GM18499 (cell line): ENCODE measurements around the gene UBE2E2.

Experiments
- ATAC-seq: cut with Tn5 transposase; IDR thresholded peaks from one replicate; pipeline ENCODE4 v1.9.1; 2021; ENCODE audit warnings: moderate number of reproducible peaks; ENCODE audit not compliant: insufficient read depth, unreplicated experiment

The UBE2E2 gene

DNA sequence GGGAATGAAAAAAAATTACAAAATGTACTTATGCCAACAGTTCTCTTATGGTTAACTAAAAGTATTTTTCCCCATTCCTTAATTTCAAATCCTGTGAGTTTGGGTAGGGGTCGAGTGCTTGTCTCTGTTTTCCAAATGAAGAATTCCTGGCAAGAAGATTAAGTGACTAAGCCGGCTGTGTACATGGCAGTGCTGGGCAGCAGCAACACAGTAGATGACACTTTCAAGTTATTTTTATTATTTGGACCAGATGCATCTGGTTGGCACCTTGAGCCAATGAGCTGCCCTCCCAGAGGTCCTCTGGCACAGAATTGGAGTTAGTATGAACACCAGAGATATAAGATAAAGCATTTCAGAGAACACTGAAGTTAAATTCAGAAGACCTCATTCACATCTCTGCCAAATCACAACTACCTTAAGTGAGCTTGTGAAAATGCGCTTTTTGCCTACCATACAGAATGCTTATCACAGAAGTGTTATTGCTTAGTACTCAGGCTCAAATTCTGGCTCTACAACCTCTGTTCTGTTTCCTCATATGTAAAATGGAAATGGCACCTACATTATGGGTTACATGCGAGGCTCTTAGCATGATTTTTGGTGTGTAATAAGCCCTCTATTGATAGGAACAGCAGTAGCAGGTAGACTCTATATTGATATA lies 256.9 kb downstream of the UBE2E2 start:
- no peak for ATAC-seq

DNA sequence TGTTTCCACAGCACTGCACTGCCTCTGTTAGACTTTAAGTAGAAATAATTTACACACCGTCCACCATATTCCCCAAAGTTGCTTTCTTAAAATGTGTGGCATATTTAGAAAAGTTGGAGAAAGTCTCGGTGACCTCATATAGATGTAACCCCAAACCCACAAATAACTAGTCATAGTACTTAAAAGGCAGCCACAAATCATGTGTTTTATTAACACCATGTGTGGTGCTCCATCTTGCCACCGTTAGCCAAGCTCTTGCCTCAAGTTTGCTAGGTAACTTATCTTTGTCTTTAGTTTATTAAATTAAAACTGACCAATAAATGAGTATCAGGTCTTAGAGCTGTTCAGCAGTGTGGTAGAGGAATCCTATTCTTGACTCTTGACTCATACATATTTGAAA lies 257.9 kb downstream of the UBE2E2 start:
- ATAC-seq = no peak

DNA sequence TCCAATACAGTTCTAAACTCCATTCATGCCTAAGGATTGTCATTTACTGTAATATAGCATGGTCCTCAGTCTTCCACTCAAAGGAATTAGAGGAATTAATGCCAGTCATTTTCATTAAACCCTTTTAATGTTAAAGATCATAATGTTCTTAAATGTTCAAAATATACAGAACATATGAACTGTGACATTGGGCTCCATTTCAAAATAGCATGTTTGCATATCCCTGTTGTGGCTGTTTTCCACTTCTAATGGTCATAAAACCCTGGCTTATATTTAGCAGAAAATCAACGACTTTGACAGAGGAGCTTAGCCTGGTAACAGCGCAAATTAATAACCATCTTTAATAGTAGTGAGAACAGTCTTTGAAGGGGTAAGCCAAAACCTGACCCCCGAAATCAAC lies 260.7 kb downstream of the UBE2E2 start:
- no peak for ATAC-seq

DNA sequence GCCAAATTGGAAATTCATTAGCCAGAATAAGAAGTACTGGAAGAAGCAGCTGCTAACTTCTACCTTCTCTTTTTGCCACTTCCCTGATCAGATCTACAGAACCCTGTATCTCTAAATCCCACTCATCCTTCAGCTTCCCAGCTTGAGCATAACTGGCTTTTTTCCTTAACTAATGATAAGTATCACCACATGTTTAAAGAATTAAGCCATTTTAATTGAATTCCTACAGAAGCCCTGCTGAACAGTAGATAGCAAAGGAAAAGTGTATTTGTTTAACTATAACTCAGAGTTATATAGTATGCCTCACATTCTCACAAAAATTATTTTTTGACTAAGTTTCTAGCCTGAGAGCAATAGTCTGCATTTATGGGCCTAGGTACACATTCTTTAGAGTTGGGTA lies 262.4 kb downstream of the UBE2E2 start:
- no peak for ATAC-seq

DNA sequence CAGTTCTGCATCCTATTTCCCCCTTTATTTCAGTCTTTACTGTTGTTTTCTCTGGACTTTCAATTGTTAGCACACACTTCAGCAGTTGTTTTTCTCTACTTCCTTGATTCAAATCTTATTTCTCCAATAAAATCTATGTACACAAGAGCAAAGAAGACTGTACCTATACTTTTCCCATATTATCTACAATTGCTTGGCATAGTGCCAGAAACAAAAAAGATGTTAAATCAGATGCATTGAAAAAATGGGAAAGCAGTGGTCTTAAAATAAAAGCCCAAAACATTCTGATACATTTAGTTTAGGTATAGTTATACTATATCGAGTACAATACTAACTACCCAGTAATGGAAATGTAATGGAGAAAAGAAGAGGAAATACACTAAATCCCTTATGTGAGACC lies 265.1 kb downstream of the UBE2E2 start:
- no peak for ATAC-seq

DNA sequence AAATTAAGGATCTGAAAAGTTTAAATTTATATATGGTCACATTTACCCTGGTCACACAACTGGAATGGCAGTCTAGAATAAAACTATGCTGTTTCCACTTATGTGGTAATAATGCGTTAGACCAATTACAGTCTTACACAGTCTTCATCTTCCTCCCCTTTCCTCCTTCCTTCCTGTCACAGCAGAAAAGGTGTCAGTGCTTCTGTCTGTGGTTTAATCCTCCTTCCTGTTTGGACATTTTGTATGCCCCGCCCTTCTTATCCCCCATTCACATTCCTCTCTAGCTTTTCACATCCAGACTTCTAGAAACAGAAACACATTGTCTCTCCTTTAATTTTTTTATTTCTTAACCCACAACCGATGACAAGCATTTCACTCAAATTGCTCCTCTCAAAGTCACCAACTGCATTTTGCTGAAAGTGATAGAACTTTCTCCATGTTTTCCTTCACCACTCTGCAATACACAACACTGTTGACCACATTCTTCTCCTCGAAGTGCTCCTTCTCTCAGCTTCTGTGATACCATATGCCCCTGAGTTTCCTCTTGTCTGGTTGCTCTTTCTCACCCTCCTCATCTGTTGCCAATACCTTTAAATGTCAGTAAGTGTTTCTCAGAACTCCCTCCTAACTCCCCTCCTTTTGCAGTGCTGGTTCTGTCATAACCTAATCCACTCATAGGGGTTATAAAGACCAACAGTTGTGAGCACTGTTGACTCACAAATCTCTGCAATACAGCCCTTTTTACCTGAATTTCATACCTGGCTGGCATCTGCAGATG lies 271.6 kb downstream of the UBE2E2 start:
- no peak for ATAC-seq

DNA sequence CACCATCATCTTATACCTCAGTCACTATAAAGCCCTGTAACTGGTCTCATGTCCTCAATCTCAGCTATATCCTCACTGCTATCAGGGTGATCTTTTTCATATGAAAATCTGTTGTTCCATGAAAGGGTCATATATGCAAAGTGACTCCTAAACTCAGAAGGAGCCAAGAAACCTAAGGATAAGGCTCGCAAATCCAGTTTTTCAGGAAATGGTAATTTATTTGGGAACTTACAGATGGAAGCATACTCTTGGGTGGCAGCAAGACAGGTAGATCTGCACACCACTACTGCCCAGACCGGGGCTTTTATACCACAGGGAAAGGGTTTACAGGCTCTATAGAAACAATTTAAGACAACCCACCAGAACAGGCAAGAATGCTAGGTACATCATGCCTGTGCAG lies 272.3 kb downstream of the UBE2E2 start:
- ATAC-seq = no peak

DNA sequence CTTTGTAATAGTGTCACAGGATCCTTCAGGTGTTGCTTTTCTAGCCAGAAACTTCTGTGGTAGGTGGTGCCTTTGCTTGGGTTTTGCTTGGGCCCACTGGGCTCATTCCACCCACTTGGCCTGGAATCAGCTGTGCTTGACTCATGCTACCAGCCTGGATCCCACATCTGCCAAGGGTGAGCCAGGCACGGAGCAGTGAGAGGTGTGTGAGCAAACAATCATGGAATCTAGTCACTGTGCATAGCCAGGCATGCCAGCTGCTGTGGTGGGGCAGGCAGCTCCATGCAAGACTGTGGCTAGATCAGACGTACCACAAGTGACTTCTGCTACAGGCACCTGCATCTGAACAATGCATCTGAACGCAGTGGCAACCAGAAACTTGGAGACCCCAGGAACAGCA lies 275.9 kb downstream of the UBE2E2 start:
- ATAC-seq = no peak

DNA sequence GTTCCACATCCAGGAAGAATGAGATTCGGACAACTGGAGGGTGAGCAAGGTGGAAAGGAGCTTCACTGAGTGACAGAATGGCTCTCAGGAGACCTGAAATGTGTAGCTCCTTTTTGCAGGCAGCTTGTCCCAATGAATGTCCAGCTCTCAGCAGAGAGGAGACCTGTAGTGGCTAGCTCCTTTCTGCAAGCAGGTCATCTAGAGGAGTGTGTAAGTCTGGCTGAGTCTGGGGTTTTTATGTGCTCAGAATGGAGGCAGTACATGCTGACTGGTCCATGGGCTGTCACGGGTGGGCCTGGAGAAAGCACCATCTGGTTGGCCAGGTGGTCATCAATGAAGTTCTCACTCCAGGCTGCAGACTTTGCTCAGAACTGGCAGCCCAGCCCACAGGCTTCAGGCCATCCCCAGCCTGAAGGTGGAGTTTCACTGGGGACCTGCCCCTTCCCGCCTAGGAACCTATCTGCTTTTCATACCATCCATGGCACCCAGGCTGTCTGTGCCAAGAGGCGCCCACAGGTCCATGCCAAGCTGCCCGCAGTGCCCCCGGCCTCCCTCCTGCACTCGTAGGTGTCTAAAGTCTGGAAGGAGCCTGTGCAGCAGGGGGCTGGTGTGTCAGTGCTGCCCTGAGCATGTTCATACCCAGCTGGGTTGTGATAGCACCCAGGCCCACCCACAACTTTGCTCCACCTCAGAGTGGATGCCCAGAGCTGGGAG lies 276.6 kb downstream of the UBE2E2 start:
- ATAC-seq = no peak

DNA sequence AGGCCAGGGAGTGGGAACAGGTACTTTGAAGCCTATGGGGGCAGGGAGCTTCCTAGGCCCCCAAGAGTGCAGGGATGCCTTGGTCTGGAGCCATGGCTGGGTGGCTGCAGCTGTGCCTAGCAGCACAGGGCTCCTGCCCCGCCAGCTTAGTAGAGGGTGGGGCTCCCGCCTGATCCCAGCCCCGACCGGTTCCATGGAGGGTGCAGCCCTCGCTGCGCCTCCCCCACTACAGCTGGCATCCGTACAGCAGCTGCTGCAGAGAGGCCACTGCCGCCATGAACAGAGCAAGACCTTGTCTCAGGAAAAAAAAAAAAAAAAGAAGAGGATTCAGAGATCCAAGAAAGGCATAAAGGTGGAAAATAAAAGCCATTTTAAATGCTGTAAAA lies 277.2 kb downstream of the UBE2E2 start:
- no peak for ATAC-seq

DNA sequence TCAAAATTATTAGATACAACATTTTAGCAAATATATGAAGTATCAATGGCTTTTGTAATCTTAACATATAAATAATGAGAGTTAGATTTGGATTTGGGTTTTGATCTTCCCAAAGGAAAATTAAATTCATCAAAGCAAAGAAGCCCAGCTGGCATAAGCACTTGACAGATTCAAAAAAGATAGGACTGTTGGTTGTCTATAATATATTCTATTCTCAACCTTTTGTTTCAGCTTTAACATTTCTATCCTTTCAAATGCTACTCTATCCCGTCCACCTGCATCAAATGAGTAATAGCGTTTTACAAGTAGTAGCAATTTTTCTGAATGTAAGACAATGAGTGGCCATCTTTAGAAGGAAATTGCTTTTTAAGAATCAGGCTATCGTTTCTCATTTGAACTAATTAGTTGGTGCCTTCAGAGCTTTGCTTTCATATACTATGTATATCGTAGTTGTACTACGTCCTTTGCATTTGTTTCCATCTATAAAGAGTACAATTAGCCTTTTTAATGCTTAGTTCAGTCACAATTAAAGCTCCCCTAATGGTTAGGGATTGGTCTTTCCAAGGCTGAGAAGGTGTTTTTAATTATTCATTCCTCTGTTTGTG lies 278.0 kb downstream of the UBE2E2 start:
- ATAC-seq = no peak

DNA sequence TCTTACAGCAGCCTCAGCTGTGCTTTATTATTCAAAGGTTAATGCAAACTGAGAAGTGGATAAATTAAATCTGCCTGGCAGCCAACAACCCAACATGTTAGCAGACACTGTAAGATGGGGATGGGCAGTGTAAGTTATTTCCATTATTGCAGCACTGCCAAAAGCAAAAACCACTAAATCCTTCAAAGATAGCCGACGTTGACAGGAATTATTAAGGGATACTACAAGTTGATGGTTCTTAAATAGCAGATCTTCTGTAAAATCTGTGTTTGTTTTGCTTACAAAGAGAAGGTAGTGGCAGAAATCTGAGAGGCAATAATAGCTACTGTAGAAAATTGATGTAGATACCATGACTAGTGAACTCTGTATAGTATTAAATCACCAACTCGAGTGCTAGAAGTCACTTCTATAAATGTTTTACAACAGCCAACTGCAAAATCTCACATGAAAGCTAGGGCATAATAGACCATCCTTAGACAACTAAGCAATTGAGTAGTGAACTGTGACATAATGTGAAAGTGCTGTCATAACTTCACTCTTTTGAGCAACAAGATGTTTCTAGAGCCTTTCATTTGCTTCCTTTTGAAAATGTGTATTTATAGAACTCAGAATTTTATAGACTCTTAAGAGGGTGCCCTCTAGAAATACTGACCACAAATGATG lies 278.6 kb downstream of the UBE2E2 start:
- ATAC-seq = no peak

DNA sequence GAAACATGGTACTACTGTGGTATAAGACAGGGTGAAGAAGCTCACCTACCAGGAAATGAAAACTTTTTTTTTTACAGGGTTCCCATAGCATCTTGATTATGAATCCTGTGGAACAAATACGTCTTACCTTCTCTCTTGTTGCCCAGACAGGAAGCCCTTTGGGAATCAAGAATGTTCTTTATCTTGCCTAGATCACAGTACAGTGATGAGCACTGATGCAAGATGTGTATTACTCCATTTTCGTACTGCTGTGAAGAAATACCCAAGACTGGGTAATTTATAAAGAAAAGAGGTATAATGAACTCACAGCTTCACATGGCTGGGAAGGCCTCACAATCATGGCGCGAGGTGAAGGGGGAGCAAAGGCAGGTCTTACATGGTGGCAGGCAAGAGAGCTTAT lies 281.3 kb downstream of the UBE2E2 start:
- no peak for ATAC-seq

DNA sequence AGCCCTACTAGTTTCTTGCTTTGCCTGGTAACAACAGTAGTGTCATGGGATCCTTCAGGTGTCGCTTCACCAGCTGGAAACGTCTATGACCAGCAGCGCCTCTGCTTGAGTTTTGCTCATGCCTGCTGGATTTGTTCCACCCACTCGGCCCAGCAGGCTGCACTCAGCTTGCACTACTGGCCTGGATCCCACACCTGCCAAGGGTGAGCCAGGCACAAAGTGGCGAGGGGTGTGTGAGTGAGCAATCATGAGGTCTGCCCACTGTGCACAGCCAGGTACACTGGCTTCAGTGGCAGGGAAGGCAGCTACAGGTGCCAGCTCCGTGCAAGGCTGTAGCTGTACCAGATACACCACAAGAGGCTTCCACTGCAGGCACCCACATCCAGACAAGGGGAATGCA lies 282.8 kb downstream of the UBE2E2 start:
- ATAC-seq = no peak

DNA sequence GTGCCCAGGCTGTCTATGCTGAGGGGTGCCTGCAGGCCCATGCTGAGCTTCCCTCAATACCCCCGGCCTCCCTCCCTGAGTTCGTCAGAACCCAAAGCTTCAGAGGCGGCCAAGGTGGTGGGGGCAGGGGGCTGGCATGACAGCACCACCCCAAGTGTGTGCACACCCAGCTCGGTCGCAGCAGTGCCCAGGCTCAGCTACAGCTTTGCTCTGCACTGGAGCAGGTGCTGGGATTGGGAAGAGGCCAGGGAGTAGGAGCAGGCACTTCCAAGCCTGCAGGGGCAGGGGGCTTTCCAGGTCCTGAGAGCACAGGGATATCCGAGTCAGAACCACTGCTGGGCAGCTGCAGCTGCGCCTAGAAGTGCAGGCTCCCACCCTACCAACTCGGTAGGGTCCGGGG lies 283.9 kb downstream of the UBE2E2 start:
- ATAC-seq = no peak

DNA sequence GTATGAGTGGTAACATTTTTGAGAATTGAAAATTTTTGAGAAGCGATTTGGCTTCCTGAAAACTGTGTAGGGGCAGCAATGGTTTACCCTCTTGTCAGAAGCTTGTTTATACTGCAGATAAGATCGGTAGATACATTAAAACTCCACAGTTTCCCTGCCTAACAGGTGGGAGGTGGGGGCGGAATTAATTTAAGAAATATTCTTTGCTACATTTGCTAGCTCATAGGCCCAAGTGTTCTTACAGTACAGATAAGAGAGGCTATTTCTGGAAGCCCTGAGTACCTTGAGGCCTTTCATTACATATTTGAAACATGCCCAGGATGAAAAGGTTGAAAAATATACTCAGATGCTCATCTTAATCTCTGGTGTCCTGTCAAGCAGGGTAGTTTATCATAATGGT lies 285.5 kb downstream of the UBE2E2 start:
- no peak for ATAC-seq

DNA sequence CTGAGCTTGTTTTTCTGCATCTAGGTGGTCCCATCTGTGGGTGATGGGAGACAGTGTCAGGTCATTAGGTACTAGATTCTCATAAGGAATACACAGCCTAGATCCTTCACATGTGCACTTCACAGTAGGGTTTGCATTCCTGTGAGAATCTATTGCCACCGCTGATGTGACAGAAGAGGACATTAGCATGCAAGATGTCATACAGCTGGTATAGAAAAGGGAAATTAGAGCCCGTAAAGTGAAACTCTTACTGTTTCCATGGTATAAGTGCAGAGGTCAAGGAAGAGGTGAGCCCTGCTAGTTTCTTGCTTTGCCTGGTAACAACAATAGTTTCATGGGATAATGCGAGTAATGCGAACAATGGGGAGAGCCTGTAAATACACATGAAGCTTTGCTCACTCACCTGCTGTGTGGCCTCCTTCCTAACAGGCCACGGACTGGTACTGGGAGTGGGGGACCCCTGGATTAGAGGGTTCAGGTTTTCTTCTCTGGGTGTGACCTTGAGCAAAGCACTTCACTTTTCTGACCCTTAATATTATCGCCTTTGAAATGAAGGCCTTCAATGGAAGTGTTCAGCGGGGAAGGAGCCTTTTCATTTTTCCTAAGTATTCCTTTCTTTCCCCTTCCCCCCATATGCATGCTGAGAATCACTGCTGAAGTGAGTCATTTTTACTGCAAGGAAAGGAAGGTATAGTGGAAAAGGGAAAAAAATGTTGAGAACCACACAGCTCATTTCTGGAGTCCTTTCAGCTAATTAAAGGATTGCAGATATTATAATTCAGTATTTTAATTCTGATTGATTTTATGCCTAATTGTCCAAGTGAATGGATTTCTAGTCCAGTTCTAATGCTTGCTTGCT lies 286.4 kb downstream of the UBE2E2 start:
- no peak for ATAC-seq

DNA sequence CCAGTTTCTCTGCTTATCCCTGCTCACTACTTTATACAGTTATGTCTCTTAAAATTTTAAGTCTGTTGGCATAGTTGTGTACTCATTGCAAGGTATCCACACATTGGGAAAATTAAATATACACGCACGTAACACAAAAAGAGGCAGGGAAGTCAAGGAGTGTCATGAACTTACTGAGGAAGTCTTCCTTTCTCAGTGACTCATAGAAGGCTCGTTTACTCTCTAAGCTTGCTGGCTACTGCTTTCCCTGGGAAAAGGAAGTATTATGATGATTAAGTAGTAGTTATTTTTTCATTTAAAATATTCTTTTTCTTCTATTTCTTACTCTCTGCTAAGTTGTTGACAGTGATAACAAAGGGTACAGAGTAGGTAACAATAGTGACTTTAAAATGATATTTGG lies 287.3 kb downstream of the UBE2E2 start:
- ATAC-seq = no peak

DNA sequence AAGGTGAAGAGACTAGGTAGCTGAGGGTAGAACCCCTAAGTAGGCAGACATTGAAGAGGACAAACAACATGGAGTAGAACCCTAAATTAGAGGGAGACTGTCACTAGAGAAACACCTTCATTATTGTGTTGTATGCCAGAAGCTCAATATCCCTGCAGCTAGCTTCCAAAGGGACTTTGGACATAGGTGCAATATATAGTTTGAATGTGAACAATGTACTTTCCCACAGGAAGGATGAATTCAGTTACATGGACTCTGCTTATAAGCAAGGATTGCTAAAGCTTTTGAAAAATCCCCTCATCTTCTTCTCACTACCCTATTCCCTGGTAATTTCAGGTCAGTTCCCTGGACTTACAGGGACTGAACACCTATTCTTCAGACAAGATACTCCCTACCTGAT lies 288.9 kb downstream of the UBE2E2 start:
- ATAC-seq = no peak

DNA sequence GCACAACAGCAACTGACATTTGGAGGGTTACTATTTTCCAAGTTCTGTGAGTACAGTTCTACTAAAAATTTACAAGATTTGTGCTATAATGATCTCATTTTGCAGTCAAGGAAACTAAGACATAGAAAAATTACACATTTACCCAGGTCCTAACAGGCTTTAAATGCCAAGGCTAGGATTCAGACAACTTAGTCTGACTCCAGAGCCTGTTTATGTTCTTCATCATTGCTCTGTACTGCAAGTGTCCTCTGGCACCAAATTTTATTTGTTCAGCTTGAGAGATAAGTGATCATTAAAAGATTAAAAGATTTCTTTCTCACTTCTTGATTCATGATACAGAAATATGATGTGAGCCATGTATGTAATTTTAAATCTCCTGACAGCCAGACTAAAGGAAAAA lies 290.8 kb downstream of the UBE2E2 start:
- ATAC-seq = no peak
